NCI-H510A treated with DMSO at 0.1 percent for 48 hours (cell line): ENCODE results near the gene PLPPR5.
"Not testable (repeated sequence)": the region's sequence is repeated elsewhere in the genome, so short reads cannot be mapped to it uniquely, and the experiment has no call there.

Source experiments
- DNase-seq: peaks from one replicate; lab custom pipeline; 2025; lab: John Stamatoyannopoulos, UW

PLPPR5 gene

GRCh38 chr1:99004861-99005442 lies at the start of gene PLPPR5:
Gene PLPPR5 (minus strand): TSS chr1:99004861. CDS start chr1:99004671, 190 bp downstream.
- DNase-seq = no peak

DNA sequence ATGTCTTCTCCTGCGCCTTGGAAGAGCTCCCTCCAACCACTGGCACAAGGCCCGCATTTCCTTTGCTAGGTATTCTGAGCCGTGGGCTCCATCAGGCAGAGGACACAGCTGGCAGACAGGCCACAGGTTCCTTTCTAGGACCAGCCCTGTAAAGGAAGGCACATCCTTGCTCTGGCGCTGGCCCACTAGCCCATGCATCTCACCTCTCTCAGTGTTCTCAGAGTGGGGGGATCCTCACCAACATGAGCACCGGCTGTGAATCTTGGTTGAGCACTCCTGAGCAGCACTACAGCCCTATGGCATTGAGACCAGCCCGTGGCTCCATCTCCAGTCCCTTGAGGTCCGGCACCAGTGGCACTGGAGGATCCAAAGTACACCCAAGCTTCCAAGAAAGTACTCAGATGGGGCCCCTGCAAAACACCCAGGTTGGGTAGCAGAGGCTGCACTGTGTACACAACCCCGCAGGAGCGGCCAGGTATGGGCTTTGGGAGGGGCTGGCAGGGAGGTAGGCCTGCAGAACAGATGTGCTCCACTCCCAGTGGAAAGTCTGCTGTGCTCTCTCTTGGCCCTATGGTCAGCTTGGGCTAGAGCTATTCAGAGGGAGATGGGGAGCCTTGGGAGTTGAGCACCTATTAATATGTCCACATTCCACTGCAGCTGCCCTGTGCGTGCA lies 47.1 kb upstream of the PLPPR5 start:
- DNase-seq = no peak

DNA sequence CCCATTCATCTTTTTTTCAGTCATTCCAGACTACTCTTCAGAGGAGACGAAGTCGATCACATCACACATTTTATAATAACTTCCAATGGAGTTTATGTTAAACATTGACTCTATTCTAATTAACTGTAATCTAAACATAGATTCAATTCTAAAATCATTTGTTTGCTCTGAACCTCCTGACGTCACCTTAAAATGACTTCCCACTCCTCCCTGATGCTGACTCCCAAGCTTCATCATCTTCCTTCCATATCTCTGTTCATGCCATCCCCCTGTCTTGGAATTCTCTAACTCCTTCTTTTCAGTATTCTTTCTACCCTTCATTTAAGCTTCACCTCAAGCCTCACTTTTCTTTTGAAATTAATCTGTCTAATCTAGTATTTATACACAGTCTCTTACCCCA lies 45.1 kb upstream of the PLPPR5 start:
- DNase-seq = no peak

DNA sequence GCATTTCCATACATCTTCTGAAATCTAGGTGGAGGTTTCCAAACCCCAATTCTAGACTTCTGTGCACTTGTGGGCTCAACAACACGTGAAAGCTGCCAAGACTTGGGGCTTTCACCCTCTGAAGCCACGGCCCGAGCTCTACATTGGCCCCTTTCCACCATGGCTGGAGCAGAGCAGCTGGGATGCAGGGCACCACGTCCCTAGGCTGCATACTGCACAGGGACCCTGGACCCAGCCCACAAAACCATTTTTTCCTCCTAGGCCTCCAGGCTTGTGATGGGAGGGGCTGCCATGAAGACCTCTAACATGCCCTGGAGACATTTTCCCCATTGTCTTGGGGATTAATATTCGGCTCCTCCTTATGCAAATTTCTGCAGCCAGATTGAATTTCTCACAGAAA lies 32.1 kb upstream of the PLPPR5 start:
- DNase-seq = not testable (repeated sequence)

DNA sequence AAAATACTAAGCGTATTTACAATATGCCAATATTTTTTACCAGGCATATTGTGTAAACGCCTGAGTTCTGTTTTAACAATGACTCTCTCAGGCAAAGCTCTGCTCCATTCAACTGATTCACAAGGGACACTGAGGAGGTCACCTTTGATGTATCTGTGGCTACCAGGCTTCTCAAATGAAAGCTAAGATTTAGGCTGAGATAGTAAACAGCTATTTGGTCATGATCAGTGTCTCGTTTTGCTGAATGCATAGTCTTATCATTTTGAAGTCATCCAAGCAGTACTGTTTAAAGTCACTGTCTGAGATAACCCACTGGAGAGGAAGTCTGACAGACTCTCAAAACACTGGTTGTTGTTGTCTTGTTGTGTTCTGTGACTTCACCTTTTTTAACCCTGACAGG lies 13.7 kb upstream of the PLPPR5 start:
- DNase-seq = no peak

DNA sequence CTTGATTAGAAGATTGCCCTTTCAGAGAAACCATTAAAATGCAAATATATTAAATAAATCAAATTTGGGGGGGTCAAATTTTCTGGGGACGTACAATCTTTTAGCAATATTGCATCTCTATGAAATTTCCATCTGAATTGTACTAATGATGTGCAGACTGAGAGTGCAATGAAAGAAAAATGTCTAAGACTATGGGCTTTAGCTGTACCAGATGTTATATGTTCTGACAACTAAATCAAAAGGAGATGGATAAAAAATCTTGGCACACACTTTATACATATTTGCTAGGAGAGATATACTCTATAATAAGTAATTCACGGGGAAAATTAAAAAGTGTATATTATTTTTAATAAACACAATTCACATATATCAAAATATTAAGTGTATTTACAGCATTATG lies 13.0 kb upstream of the PLPPR5 start:
- DNase-seq = no peak

GRCh38 chr1:99010679-99011078 lies 6.0 kb upstream of the PLPPR5 start:
- DNase-seq = no peak

- no peak for DNase-seq
These were observed 2.7 kb upstream of the PLPPR5 start for GRCh38 chr1:99007366-99007765.

DNA sequence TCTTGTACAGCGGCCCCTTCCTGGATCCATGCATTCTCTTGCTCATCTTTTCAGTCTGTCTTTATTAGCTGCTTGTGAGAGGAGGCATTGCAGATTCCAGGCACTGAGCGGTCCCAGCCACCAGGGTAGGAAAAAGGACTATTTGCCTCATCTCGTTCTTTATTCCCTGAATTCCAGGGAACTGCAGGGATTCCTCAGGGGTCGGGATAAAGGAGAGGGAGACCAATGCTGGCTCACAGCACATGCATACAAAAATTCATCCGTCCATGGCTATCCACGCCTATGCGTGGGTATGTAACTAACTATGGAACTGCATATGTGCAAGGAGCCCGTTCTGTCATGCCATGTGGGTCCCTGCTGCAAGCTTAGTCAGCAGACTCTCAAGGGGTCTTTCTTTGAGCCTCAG lies 879 bp upstream of the PLPPR5 start:
- no peak for DNase-seq

DNA sequence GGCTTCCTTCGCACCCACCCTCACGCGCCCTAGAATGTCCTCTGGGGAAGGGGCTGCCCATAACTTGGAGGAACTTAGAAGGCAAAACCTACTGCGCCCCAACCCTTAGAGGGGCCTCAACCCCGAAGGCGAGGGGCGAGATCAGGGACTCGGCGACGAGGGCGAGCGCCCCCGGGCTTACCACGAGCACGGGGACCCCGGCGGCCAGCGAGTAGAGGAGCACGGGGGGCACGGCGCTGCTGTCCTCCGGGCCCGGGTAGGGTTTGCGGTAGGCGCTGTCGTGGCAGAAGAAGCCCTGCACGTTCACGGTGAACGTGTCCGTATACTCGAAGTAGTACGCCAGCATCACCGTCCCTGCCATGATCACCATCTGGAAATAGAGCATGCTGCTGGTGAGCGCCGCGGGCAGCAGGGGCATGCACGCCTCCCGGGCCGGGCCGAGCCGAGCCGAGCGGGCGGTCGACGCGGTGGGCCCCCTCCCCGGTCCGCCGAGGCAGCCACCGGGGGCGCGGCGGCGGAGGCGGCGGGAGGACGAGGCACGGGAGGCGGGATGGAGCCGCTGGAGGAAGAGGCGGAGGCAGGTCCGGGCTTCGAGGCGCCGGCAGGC lies 304 bp downstream of the PLPPR5 start:
- no peak for DNase-seq

GRCh38 chr1:99003581-99004253 lies 944 bp downstream of the PLPPR5 start:
- no peak for DNase-seq

DNA sequence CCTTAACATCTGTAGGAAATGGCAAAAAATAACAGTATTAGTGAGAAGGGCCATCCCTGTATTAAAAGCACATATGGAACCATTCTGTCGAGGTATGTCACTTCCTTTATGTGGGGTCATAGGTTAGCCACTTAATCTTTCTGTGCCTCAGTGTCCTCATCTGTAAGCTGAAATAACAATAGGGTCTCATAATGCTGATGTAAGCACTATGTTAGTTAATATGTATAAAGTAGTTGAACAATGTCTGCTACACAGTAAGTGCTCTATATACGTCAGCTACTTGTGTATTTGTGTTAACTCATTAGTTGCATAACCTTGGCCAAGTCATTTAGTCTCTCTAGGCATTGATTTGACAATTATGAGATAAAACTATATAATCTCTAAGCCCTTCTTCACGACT lies 11.8 kb downstream of the PLPPR5 start:
- no peak for DNase-seq

DNA sequence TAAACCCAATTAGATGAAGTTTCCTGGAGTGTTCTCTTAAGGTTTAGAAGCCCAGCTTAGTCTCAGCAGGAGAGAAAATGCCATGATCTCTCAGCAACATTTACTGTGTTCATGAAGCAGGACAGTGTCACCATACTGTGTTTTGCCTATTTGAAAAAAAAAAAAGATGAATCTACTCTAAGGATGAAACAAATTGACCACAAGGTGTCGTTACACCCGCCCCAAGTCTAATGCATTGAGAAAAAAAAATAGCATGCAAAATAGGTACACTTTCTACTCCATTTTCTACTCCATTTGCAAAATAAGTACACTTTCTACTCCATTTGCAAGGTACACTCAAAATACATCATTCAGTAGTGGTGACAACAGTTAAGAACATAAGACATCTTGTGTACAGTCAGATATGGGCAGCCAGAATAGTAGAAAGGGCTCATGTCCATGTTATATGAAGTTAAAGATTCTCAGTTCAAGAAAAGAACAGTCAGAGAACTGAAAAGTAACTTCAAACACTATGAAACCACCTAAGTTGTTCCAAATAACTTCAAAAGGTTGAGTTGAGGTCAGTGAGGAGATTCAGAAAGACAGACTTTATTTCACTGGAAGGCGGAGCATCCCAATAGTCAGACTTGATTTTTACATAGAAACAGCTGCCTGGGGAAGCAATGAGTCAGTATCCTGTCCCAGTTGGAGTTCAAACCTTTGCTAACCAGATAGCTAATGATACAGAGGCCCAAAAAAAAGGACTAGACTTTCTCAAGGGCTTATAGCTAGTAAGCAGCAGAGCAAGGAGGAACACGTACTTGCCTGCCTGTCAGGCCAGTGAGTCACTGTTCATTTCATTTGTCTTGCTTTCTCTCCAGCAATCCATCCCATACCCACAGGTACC lies 13.3 kb downstream of the PLPPR5 start:
- no peak for DNase-seq

DNA sequence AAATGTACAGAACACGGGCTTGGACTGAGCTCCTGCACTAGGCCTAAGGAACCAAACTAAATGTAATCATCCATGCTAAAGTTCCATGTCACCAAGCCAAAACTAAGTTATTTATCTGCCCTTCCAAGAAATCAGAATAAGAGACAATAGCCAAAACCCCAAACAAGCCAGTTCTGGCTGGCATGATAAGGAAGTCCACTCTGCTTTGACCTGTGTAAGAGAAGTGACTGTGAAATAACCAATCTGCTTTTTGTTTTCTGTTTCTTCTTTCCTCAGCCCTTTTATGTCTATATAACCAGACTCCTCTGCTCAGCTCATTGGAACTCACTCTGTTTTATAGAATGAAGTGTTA lies 15.1 kb downstream of the PLPPR5 start:
- no peak for DNase-seq

DNA sequence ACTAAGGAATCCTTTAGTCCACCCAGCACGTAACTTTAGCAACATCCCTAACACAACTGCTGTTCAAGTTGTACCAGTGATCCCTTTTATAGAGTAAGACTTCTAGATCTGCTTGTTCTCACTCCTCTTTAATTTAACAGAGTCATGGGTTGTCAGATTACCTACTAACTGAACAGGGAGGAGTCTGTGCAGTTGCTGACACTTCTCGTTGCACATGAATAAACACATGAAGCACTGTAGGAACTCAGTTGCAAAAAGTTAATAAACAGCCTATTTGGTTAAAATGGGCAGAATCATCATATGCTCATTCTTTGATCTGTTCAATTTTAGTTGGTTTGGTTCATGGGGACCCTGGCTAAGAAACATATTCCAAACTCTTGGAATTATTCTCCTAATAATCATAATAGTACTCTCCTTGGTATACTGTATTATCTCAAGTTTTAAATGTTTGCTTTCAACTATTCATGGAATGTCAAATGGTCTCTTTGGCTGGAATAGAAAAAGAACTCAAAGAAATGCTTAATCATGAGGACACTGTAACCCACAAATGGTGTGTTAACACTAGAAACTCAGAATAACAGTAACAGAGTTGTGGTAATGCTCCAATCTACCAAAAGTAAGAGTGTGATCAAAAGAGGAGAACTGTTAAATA lies 15.6 kb downstream of the PLPPR5 start:
- no peak for DNase-seq

DNA sequence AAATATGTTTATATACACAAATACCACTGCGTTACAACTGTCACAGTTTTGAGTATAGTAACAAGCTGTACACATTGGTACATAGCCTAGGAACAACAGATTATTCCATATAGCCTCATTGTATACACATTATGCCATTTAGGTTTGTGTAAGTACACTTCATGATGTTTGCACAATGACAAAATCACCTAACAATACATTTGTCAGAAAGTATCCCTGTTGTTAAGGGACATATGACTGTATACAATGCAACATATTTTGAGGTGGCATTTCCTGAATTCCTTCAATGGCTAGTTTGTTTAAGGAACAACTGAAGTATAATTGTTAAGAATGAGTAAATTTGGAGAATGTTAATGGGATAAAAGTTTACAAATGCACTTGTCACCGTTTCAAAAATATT lies 19.0 kb downstream of the PLPPR5 start:
- DNase-seq = no peak

DNA sequence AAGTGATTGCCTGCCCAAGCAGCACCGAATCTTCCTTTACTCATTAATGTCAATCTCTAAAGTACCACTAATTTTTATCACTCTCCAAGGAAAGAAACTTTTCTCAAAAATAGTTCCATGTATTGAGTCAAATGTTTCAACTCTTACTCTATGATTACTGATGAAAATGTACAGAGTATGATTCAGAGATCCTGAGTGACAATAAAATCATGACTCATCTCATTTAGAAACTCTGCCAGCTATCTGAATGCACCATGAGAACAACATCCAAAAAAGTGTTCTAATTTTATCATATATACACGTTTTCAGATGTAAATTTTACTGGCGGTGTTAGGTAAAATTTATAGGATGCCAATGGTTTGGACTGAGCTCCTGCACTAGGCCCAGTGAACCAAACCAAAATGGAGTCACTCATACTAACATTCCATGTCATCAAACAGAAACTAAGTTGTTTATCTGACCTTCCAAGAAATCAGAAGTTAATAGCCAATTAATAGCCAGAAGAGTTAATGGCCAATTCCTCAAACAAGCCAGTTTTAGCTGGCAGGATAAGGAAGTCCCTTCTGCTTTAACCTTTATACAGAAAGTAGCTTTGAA lies 22.6 kb downstream of the PLPPR5 start:
- DNase-seq = no peak

DNA sequence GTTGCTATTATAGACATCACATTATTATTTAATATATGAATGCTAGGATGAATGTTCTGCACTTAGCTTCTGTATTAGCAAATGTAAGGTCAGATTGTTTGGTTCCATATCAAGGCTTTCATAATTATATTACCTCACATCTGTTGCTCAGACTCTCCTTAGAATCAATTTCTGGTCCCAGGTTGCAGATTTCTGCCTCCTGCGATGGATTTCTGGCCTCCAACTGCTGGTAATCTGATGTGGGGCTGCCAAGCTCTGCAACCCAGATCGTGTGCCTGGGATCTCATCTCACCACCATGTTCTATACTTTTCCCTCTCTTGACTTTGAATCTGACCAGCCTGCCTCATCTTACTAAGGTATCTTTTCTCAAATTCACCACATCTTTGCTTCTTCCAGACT lies 25.2 kb downstream of the PLPPR5 start:
- DNase-seq = no peak

DNA sequence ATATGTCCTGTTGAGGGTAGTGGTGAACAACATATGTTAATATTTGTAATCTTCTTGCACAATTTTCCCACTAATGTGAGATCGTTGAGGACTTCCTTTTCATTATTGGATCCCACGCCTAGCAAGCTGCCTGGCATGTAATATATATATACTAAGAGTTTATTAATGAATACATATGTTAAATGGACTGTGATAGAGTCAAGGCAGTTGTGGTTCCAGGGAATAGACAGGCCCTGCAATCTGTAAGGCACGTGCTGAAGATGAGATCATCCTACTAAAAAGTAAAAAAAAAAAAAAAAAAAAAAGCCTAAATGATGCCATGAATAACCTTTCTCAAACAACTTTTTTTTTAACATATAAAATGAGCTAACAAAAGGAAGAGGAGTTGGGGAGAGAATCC lies 28.9 kb downstream of the PLPPR5 start:
- DNase-seq = no peak

DNA sequence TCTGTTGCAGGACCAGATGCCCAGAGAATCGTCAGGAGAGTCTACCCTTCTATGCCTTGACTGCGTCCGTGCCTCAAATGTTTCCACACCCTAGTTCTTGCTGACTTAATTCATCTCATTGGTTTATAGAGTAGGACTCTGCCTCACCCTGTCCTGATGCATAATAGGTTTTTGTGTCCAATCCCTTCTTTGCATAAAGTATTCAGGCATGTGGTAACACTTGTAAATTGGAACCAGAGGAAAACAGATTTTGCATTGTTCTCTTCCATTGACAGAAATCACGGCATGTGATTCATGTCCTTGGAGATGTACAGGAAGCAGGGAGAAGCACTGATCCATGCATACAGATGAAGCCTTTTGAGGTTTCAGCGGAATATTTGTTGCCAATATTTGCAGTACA lies 29.5 kb downstream of the PLPPR5 start:
- DNase-seq = no peak

DNA sequence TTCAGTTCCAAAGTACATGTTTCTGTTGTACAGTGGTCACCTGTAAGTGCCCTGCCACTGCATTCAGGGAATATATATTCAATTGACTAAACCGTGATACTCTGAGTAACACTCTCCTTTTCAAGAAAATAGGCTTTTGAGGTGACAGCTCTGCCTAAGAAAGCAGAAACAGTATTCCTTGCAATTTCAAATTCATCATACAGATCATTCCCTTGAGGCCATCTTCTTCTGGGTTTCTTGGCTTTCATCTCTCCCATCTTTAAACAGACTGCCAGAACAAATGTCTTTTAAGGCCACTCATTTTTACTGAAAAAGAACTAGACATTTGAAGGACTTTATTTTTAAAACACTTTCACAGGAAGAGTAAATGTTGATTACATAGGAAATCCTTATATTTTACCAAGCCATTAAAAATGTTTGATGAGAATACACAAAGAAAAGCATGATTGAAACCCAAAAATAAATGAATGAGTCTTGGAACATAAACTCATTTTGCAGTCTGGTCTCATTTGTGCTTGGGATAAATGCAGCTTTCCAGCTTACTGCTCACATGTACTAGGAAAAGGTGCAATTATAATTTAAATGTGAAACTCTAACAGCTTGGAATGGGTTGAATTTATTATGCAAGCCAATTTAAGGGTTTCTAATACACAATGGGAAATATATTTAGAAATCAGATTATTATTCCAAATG lies 34.7 kb downstream of the PLPPR5 start:
- no peak for DNase-seq
